NB4 (cell line): ENCODE results near the gene GAS7.

Source experiments
- MYC ChIP-seq: IDR thresholded peaks from 2 replicates; pipeline ENCODE4 v1.6.1; 2011; ENCODE audit warnings: low read depth, low read length
- POLR2A ChIP-seq: IDR thresholded peaks from 2 replicates; pipeline ENCODE4 v1.6.1; 2011; ENCODE audit warnings: mild to moderate bottlenecking; ENCODE audit not compliant: insufficient read length; ENCODE audit errors: extremely low read depth
- TF ChIP-seq, protein P1 (sequence below): IDR thresholded peaks from one replicate; pipeline ENCODE4 v1.5.1; 2012; ENCODE audit warnings: low read depth, low read length
- TF ChIP-seq, protein P2 (sequence below): IDR thresholded peaks from 2 replicates; pipeline ENCODE4 v1.6.1; 2011; ENCODE audit warnings: low read depth, low read length

DNA sequence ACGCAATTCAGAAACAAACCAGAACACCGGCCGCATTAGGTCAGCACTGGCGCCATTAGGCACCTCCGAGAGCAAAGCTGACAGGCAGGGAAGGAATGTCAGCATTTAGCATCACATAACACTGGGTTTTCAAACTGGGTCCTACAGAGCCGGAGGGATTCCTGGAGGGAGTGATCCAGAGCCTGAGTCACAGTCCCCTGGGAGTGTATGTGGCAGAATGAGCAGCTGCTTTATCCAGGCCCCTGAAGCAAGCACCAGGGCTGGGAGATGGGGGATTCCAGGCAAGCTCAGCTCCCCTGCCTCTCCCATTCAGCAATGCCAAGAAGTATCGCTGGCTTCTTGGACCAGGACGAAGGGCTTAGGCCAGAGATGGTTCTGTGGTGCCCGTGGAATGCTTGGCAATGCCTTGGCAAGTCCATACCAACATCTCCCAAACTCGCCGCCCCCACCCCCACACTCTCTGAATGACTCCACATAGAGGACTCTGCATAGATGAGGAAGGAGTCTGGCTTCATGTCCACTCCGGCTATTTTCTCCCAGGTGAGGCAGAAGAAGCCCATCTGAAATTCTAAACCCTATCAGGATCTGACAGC lies 20.4 kb downstream of the GAS7 start:
- TF ChIP-seq MYC, result no peak
- TF ChIP-seq, protein P1, sequence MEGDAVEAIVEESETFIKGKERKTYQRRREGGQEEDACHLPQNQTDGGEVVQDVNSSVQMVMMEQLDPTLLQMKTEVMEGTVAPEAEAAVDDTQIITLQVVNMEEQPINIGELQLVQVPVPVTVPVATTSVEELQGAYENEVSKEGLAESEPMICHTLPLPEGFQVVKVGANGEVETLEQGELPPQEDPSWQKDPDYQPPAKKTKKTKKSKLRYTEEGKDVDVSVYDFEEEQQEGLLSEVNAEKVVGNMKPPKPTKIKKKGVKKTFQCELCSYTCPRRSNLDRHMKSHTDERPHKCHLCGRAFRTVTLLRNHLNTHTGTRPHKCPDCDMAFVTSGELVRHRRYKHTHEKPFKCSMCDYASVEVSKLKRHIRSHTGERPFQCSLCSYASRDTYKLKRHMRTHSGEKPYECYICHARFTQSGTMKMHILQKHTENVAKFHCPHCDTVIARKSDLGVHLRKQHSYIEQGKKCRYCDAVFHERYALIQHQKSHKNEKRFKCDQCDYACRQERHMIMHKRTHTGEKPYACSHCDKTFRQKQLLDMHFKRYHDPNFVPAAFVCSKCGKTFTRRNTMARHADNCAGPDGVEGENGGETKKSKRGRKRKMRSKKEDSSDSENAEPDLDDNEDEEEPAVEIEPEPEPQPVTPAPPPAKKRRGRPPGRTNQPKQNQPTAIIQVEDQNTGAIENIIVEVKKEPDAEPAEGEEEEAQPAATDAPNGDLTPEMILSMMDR, result no peak
- no peak for TF ChIP-seq POLR2A
- TF ChIP-seq, protein P2, sequence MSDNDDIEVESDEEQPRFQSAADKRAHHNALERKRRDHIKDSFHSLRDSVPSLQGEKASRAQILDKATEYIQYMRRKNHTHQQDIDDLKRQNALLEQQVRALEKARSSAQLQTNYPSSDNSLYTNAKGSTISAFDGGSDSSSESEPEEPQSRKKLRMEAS, result no peak
